Measurements from ENCODE around the gene CLEC20A.

The CLEC20A gene

DNA sequence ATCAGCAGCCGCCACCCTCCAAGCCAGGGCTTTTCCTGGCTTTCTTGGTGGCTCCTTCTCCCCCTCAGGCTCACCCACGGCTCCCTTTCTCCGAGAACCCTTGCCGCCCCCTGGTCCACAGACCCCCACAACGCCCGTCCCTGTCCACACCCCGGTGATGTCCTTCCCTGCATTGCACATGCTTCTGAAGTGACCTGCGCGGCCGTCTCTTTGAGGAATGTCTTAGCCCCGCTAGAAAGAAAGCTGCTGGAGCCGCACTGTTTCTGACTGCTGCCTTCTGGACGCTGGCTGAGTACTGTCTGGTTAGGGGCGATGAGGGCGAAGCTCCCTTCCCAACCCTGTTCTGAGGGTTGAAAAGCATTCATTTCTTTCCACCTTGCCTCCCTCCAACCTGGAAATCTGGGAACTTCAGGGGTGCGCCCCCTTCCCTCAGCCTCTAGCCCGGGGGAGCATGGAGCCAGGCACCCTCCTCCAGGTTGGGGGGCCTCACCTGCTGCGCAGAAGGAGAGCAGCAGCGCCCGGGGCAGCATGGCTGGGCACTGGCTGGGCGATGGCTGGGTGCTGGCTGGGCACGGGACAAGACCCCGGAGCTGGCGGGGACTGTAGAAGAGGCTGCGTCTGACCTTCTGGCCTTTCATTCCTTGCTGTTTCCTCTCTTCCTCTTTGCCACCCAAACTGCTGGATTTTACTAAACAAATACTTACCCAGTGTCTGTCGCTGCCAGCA lies at the start of gene CLEC20A:
CLEC20A (minus strand) TSS at position 555 of the 726 bp plus-strand sequence; CDS start at position 530, 25 bp downstream.
- Histone ChIP-seq H3K79me2 (ENCODE audit: low read length) (no peaks in the 10 kb centered on the region), H3K4me1 (ENCODE audit: low read length) (no peaks in the 10 kb centered on the region), H3K36me3 (replicated peaks; ENCODE audit: insufficient read depth, low read length) (no peaks in the 10 kb centered on the region), H3K9ac (ENCODE audit: low read length) (no peak within 1 kb of the TSS), H3K27me3 (replicated peaks; ENCODE audit: insufficient read depth, low read length) (no peaks in the 10 kb centered on the region), H2AFZ (ENCODE audit: low read length) (no peak within 1 kb of the TSS), H3K4me3 (ENCODE audit: low read length) (no peak within 1 kb of the TSS), H3K4me2 (ENCODE audit: low read depth, low read length) (no peak within 1 kb of the TSS), H3K9me3 (replicated peaks; ENCODE audit: insufficient read depth, low read length) (no peaks in the 10 kb centered on the region), H3K27ac (ENCODE audit: low read length) (no peak within 1 kb of the TSS), H3K9me2 (replicated peaks; ENCODE audit: insufficient read depth, low read length) (no peaks in the 10 kb centered on the region), H4K20me1 (ENCODE audit: insufficient read depth, low read length) (no peaks in the 10 kb centered on the region), H3F3A (ENCODE audit: insufficient read depth, low read length) (no peaks in the 10 kb centered on the region)
- TF ChIP-seq, protein P1, sequence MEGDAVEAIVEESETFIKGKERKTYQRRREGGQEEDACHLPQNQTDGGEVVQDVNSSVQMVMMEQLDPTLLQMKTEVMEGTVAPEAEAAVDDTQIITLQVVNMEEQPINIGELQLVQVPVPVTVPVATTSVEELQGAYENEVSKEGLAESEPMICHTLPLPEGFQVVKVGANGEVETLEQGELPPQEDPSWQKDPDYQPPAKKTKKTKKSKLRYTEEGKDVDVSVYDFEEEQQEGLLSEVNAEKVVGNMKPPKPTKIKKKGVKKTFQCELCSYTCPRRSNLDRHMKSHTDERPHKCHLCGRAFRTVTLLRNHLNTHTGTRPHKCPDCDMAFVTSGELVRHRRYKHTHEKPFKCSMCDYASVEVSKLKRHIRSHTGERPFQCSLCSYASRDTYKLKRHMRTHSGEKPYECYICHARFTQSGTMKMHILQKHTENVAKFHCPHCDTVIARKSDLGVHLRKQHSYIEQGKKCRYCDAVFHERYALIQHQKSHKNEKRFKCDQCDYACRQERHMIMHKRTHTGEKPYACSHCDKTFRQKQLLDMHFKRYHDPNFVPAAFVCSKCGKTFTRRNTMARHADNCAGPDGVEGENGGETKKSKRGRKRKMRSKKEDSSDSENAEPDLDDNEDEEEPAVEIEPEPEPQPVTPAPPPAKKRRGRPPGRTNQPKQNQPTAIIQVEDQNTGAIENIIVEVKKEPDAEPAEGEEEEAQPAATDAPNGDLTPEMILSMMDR (IDR thresholded peaks at IDR 0.05; ENCODE audit: low read length) = no peak
- TF ChIP-seq EZH2phosphoT487 (IDR thresholded peaks at IDR 0.05; ENCODE audit: low read length) = no peak
- TF ChIP-seq EZH2 (optimal IDR thresholded peaks at IDR 0.05; ENCODE audit: low read depth, low read length) = no peak
- DNase-seq = no peak

DNA sequence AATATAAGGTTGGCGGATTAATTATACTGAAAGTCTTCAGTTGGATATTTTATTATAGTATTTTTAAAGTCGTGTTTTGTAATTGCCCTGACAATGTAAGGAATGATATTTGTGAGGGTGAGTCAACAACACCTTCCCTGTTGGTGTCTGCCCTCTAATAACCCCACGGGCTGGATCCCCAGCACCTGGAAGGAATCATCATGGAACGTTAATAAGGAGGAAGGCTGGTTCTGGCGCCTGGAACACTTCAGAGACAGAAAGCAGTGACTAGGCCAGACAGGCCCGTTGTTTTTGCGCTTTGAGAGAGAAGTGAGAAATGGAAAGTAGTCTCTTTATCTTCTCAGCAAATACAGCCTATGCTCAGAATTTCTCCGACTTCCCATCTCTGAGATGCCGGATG lies 47.8 kb upstream of the CLEC20A start:
- peaks cover 10% of the 10 kb centered on the region for H3K4me1 ChIP-seq (ENCODE audit: low read length)
- no peak overlapping the region for H2AFZ ChIP-seq (ENCODE audit: low read length)
- H3K4me2 ChIP-seq (ENCODE audit: low read depth, low read length) = no peak overlapping the region

DNA sequence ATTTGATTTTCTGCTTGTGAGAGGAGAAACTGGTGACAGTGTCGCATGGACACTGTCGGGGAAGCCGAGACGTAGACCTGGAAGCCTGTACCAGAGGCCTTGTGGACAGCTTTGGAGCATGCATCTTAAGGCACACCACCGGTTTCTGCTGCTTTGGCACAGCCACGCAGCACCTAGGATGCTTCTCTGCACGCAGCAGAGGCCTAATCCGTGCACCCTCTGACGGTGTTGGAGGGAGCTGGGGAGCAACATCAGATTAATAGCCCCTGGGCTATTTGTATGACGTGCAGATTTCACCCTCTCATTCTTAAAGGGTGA lies 46.5 kb upstream of the CLEC20A start:
- peak; percentile 50 for DNase-seq
- H3K36me3 ChIP-seq (replicated peaks; ENCODE audit: insufficient read depth, low read length) = no peaks in the 10 kb centered on the region
- H3K4me1 ChIP-seq (ENCODE audit: low read length) = peaks cover 10% of the 10 kb centered on the region
- H3K27me3 ChIP-seq (replicated peaks; ENCODE audit: insufficient read depth, low read length) = no peaks in the 10 kb centered on the region
- TF ChIP-seq, protein P1 (IDR thresholded peaks at IDR 0.05; ENCODE audit: low read length) = no peak
- TF ChIP-seq EZH2phosphoT487 (IDR thresholded peaks at IDR 0.05; ENCODE audit: low read length) (no peak), EZH2 (optimal IDR thresholded peaks at IDR 0.05; ENCODE audit: low read depth, low read length) (no peak)
- H2AFZ ChIP-seq (ENCODE audit: low read length) = peak overlapping the region; percentile 99
- no peaks in the 10 kb centered on the region for H3K79me2 ChIP-seq (ENCODE audit: low read length)
- H3K9me2 ChIP-seq (replicated peaks; ENCODE audit: insufficient read depth, low read length) = no peaks in the 10 kb centered on the region
- no peaks in the 10 kb centered on the region for H3F3A ChIP-seq (ENCODE audit: insufficient read depth, low read length)
- H3K27ac ChIP-seq (ENCODE audit: low read length) = no peak overlapping the region
- H3K9ac ChIP-seq (ENCODE audit: low read length) = peak overlapping the region; percentile 52; the same call in 1 of the 2 replicates
- H4K20me1 ChIP-seq (ENCODE audit: insufficient read depth, low read length) = no peaks in the 10 kb centered on the region
- no peaks in the 10 kb centered on the region for H3K9me3 ChIP-seq (replicated peaks; ENCODE audit: insufficient read depth, low read length)
- H3K4me3 ChIP-seq (ENCODE audit: low read length) = peak overlapping the region; percentile 85
- H3K4me2 ChIP-seq (ENCODE audit: low read depth, low read length) = peak overlapping the region; percentile 88

More for the DNA sequence above, 47.8 kb upstream of the CLEC20A start:
- Histone ChIP-seq H3K27ac (ENCODE audit: low read length) (no peak overlapping the region), H3K4me3 (ENCODE audit: low read length) (no peak overlapping the region), H3K79me2 (ENCODE audit: low read length) (no peaks in the 10 kb centered on the region), H3F3A (ENCODE audit: insufficient read depth, low read length) (no peaks in the 10 kb centered on the region), H3K9ac (ENCODE audit: low read length) (no peak overlapping the region), H3K36me3 (replicated peaks; ENCODE audit: insufficient read depth, low read length) (no peaks in the 10 kb centered on the region), H4K20me1 (ENCODE audit: insufficient read depth, low read length) (no peaks in the 10 kb centered on the region), H3K9me2 (replicated peaks; ENCODE audit: insufficient read depth, low read length) (no peaks in the 10 kb centered on the region), H3K27me3 (replicated peaks; ENCODE audit: insufficient read depth, low read length) (no peaks in the 10 kb centered on the region), H3K9me3 (replicated peaks; ENCODE audit: insufficient read depth, low read length) (no peaks in the 10 kb centered on the region)
- no peak for DNase-seq
- TF ChIP-seq EZH2 (optimal IDR thresholded peaks at IDR 0.05; ENCODE audit: low read depth, low read length) (no peak), EZH2phosphoT487 (IDR thresholded peaks at IDR 0.05; ENCODE audit: low read length) (no peak)
- TF ChIP-seq, protein P1 (IDR thresholded peaks at IDR 0.05; ENCODE audit: low read length) = no peak

Measured in MM.1S (cell line).